Breast epithelium (tissue), 3 donors: Measurements from ENCODE around the gene GKN1.

Source experiments
- CTCF ChIP-seq, 3 donors: fragments of 450-650 bp; IDR thresholded peaks; one replicate each; pipeline ENCODE4 v1.5.1; 2016 to 2017; ENCODE audit warnings: antibody characterized with exemption in 3 of 3, mild to moderate bottlenecking in 3 of 3, moderate library complexity in 3 of 3
- POLR2AphosphoS5 ChIP-seq, 3 donors: sonication (generic); formaldehyde crosslinking; IDR thresholded peaks; one replicate each; pipeline ENCODE4 v1.6.1; 2017; ENCODE audit warnings: antibody characterized with exemption in 3 of 3

GRCh38 chr2:68977453-68977852, 3.0 kb downstream of the GKN1 start:
- TF ChIP-seq POLR2AphosphoS5 (IDR thresholded peaks at IDR 0.05): no peak
- no peak for TF ChIP-seq CTCF (IDR thresholded peaks at IDR 0.05)
